Mesothelial cell of epicardium (in vitro differentiated cells): ENCODE measurements around the gene GFRA3. TPM values are rescaled to one million over a fixed set of nuclear protein-coding genes. Genes with fewer than 3 reads are reported as not detected.

Experiments used
- DNase-seq, 2 experiments: peaks; one replicate each; pipeline ENCODE4 v3.0.0; 2021; ENCODE audit warnings: low spot score in 2 of 2; ENCODE audit not compliant: unreplicated experiment in 2 of 2
- H3K27ac Mint-ChIP-seq: 2 replicates; pipeline ENCODE4 v1.8.0; 2021; ENCODE audit warnings: mixed read lengths
- H3K27me3 Mint-ChIP-seq: 2 replicates; pipeline ENCODE4 v1.8.0; 2021; ENCODE audit warnings: low read depth, mixed read lengths
- H3K36me3 Mint-ChIP-seq: 2 replicates; pipeline ENCODE4 v1.8.0; 2021; ENCODE audit warnings: mixed read lengths
- H3K4me1 Mint-ChIP-seq: 2 replicates; pipeline ENCODE4 v1.8.0; 2021; ENCODE audit warnings: mixed read lengths
- H3K4me3 Mint-ChIP-seq: 2 replicates; pipeline ENCODE4 v1.8.0; 2021; ENCODE audit warnings: mild to moderate bottlenecking, moderate library complexity, mixed read lengths
- H3K9me3 Mint-ChIP-seq: 2 replicates; pipeline ENCODE4 v1.8.0; 2021; ENCODE audit warnings: mixed read lengths
- total RNA-seq: library from RNA; stranded (reverse); gene quantifications from 3 replicates; pipeline ENCODE4 v1.2.1, GENCODE V29; 2021
- TF ChIP-seq, protein P1 (sequence below): fragments of 200-600 bp; sonication (generic); IDR thresholded peaks from one replicate; pipeline ENCODE4 v1.5.0; 2021; ENCODE audit warnings: antibody characterized with exemption; ENCODE audit not compliant: unreplicated experiment

GFRA3 gene
- total RNA-seq, 1 donor from 2014 or later: 0.27 TPM

DNA sequence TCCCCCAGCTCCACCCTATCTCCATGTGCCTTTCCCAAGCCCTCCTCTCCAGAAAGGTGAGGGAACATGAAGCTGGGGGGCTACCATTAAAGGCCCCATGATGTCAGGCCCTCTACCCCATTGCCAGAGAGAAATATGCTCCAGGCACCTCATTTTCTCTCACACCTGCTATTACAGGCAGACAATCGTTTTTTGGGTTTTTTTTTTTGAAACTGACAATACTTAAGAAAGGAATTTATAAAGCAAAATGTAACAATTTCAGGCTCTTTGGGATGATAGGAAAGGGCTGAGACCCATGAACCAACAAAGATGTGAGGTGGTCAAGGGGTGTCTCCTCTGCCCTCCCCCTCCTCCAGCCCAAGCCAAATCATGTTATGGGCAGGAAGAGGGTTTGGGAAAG lies 1.5 kb upstream of the GFRA3 start:
- no peaks in the 10 kb centered on the region for H3K9me3 Mint-ChIP-seq
- DNase-seq: no peak
- peaks cover 11% of the 10 kb centered on the region for H3K27me3 Mint-ChIP-seq
- TF ChIP-seq, protein P1, sequence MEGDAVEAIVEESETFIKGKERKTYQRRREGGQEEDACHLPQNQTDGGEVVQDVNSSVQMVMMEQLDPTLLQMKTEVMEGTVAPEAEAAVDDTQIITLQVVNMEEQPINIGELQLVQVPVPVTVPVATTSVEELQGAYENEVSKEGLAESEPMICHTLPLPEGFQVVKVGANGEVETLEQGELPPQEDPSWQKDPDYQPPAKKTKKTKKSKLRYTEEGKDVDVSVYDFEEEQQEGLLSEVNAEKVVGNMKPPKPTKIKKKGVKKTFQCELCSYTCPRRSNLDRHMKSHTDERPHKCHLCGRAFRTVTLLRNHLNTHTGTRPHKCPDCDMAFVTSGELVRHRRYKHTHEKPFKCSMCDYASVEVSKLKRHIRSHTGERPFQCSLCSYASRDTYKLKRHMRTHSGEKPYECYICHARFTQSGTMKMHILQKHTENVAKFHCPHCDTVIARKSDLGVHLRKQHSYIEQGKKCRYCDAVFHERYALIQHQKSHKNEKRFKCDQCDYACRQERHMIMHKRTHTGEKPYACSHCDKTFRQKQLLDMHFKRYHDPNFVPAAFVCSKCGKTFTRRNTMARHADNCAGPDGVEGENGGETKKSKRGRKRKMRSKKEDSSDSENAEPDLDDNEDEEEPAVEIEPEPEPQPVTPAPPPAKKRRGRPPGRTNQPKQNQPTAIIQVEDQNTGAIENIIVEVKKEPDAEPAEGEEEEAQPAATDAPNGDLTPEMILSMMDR: no peak
- peaks cover 20% of the 10 kb centered on the region for H3K4me1 Mint-ChIP-seq
- H3K27ac Mint-ChIP-seq: no peak overlapping the region
- H3K36me3 Mint-ChIP-seq: no peaks in the 10 kb centered on the region
- H3K4me3 Mint-ChIP-seq: peak overlapping the region; percentile 8

DNA sequence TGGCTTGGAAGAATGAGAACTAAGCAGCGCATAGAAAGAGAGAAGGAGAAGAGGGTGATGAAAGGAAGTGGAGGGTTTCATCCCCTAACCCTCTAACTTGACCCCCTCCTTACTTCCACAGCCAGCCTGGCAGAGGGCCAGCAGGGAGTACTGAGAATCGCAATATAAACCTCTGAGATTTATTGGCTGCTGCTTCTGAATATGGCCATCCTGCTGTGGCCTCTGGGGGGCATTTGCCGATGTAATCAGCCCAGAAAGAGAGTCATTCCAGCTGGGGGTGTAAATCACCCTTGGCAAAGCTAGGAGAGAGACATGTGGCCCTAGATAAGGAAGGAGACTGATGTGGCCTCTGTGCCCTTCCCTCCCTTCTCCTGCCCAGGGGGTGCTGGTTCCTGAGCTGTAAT lies 960 bp upstream of the GFRA3 start:
- H3K9me3 Mint-ChIP-seq: no peaks in the 10 kb centered on the region
- TF ChIP-seq, protein P1: no peak
- peak overlapping the region; percentile 43 for H3K4me3 Mint-ChIP-seq
- peaks cover 20% of the 10 kb centered on the region for H3K4me1 Mint-ChIP-seq
- no peaks in the 10 kb centered on the region for H3K36me3 Mint-ChIP-seq
- H3K27ac Mint-ChIP-seq: no peak overlapping the region
- DNase-seq: no peak
- peaks cover 11% of the 10 kb centered on the region for H3K27me3 Mint-ChIP-seq

DNA sequence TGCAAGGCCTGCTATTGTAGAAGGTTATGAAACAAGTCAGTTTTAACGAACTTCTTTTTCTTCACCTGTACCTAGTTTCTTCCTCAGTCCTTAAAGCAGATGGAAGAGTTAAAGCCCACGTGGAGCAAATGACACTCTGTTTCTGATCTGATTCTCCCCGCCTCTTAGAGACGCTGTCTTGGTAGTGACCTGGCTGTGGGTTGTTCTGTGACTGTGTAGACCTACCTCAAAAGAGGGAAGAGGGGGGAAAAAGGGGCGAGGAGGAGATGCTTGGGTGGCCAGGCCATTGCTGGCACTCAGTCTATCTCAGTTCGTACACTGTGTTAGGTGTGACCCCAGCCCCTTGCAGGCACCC lies 610 bp downstream of the GFRA3 start:
- DNase-seq: no peak
- peaks cover 11% of the 10 kb centered on the region for H3K27me3 Mint-ChIP-seq
- H3K4me1 Mint-ChIP-seq: peaks cover 20% of the 10 kb centered on the region
- TF ChIP-seq, protein P1: no peak
- peak overlapping the region; percentile 56 for H3K4me3 Mint-ChIP-seq
- H3K27ac Mint-ChIP-seq: no peak overlapping the region
- H3K36me3 Mint-ChIP-seq: no peaks in the 10 kb centered on the region
- no peaks in the 10 kb centered on the region for H3K9me3 Mint-ChIP-seq

DNA sequence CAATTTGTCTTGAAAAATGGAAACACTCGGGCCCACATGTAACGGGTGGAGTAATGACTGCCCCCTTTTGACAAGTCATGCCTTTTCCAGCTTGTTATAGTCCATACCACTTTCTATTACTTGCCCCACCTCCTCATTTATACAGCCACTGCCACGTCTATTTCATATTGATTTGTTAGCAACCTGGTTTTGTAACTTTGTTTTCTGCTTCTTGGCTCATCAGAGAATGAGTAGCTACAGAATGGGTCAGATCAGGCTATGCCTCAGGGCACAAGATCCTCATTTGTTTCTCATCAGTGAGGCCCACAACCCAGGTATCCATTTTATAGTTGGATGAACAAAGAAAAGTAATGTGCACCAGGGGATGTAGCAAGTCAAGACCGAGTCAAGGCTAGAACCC lies 1.7 kb downstream of the GFRA3 start:
- Mint-ChIP-seq H3K9me3 (no peaks in the 10 kb centered on the region), H3K27ac (no peak overlapping the region), H3K36me3 (no peaks in the 10 kb centered on the region), H3K4me3 (no peak overlapping the region), H3K27me3 (peaks cover 11% of the 10 kb centered on the region), H3K4me1 (peaks cover 20% of the 10 kb centered on the region)
- TF ChIP-seq, protein P1: no peak
- no peak for DNase-seq

DNA sequence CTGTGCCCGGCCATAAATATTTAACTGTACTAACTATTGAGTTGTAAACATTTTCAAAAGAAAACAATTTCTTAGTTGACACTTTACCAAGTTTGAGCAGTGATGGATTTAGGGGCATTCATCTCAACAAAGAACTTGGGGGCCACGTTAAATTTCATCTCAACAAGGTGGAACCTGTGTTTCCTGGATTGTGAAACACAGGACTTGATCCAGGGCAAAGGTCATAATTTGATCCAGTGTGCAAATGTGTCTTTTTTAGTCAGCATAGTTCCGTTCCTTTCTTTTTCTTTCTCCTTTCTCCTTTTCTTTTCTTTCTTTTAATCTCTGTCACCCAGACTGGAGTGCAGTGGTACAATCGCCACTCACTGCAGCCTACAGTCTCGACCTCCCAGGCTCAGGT lies 3.1 kb downstream of the GFRA3 start:
- H3K4me3 Mint-ChIP-seq: no peak overlapping the region
- H3K4me1 Mint-ChIP-seq: peaks cover 20% of the 10 kb centered on the region
- no peaks in the 10 kb centered on the region for H3K36me3 Mint-ChIP-seq
- TF ChIP-seq, protein P1: no peak
- no peaks in the 10 kb centered on the region for H3K9me3 Mint-ChIP-seq
- no peak overlapping the region for H3K27ac Mint-ChIP-seq
- DNase-seq: no peak
- peaks cover 12% of the 10 kb centered on the region for H3K27me3 Mint-ChIP-seq

DNA sequence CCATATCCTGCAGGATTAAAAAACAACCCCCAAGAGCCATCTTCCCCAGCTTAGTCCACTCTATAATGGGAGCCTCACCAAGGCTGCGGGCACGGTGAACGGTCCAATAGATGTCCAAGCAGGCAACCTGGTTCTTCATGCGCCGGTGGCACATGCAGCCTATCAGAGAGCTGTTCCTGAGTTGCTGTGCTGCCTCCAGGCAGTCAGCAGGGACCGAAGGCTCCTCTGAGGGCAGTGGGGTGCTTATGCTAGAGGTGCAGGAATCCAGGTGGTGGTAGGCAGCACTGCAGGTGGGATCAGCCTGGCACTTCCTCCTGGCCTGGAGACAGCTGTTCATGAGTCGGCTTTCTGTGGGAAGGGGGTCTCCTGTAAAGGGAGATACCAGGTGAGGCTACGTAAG lies 10.2 kb downstream of the GFRA3 start:
- TF ChIP-seq, protein P1: no peak
- Mint-ChIP-seq H3K27ac (no peak overlapping the region), H3K27me3 (peaks cover 12% of the 10 kb centered on the region), H3K4me1 (no peaks in the 10 kb centered on the region), H3K36me3 (no peaks in the 10 kb centered on the region), H3K9me3 (no peaks in the 10 kb centered on the region), H3K4me3 (no peak overlapping the region)
- no peak for DNase-seq
